ENCODE results near the gene ANKFN1. TPM values are rescaled to one million over a fixed set of nuclear protein-coding genes. Genes with fewer than 3 reads are reported as not detected.

Gene ANKFN1
- total RNA-seq, 1 experiment from 2014 or later = not detected

- Histone ChIP-seq H3K9me3 (ENCODE audit: low read depth, low read length, poor library complexity, severe bottlenecking) (no peaks in the 10 kb centered on the region), H3K27me3 (replicated peaks; ENCODE audit: insufficient read depth, low read depth, low read length, poor library complexity) (no peaks in the 10 kb centered on the region), H3K4me1 (ENCODE audit: insufficient read depth, low read length, poor library complexity, severe bottlenecking) (no peaks in the 10 kb centered on the region), H3K36me3 (ENCODE audit: insufficient read depth, low read length, poor library complexity, severe bottlenecking) (no peaks in the 10 kb centered on the region), H3K4me3 (ENCODE audit: low read depth, low read length, poor library complexity, severe bottlenecking) (no peak overlapping the region), H3K27ac (ENCODE audit: low read depth, low read length, poor library complexity, severe bottlenecking) (no peak overlapping the region)
- POLR2A ChIA-PET (ENCODE audit: low non-redundant PET) = no interaction called here
- DNase-seq (ENCODE audit: low spot score) = no peak
- CTCF ChIA-PET = no interaction called here
- intact Hi-C loops (cut with micrococcal nuclease; ENCODE audit: unreplicated experiment) = no loop called here
- TF ChIP-seq CTCF (conservative IDR thresholded peaks at IDR 0.05; ENCODE audit: low read depth, low read length) (no peak), EZH2 (IDR thresholded peaks at IDR 0.05; ENCODE audit: borderline replicate concordance, low read depth, low read length, poor library complexity, severe bottlenecking) (no peak)
- no TSS peak for BruUV-seq (replicated peaks)
Observed at GRCh38 chr17:56182081-56182480, 28.8 kb downstream of the ANKFN1 start.

- Histone ChIP-seq H3K4me3 (ENCODE audit: low read depth, low read length, poor library complexity, severe bottlenecking) (no peak overlapping the region), H3K27ac (ENCODE audit: low read depth, low read length, poor library complexity, severe bottlenecking) (no peak overlapping the region), H3K36me3 (ENCODE audit: insufficient read depth, low read length, poor library complexity, severe bottlenecking) (no peaks in the 10 kb centered on the region), H3K27me3 (replicated peaks; ENCODE audit: insufficient read depth, low read depth, low read length, poor library complexity) (no peaks in the 10 kb centered on the region), H3K4me1 (ENCODE audit: insufficient read depth, low read length, poor library complexity, severe bottlenecking) (no peaks in the 10 kb centered on the region), H3K9me3 (ENCODE audit: low read depth, low read length, poor library complexity, severe bottlenecking) (no peaks in the 10 kb centered on the region)
- intact Hi-C loops (cut with micrococcal nuclease; ENCODE audit: unreplicated experiment) = no loop called here
- no peak for DNase-seq (ENCODE audit: low spot score)
- ChIA-PET POLR2A (ENCODE audit: low non-redundant PET) (no interaction called here), CTCF (no interaction called here)
- TF ChIP-seq EZH2 (IDR thresholded peaks at IDR 0.05; ENCODE audit: borderline replicate concordance, low read depth, low read length, poor library complexity, severe bottlenecking) = no peak
- no peak for TF ChIP-seq CTCF (conservative IDR thresholded peaks at IDR 0.05; ENCODE audit: low read depth, low read length)
- BruUV-seq (replicated peaks) = no TSS peak
Observed at GRCh38 chr17:56184650-56185049, 31.4 kb downstream of the ANKFN1 start.

- DNase-seq (ENCODE audit: low spot score) = no peak
- Histone ChIP-seq H3K4me3 (ENCODE audit: low read depth, low read length, poor library complexity, severe bottlenecking) (no peak overlapping the region), H3K4me1 (ENCODE audit: insufficient read depth, low read length, poor library complexity, severe bottlenecking) (no peaks in the 10 kb centered on the region), H3K27ac (ENCODE audit: low read depth, low read length, poor library complexity, severe bottlenecking) (no peak overlapping the region), H3K36me3 (ENCODE audit: insufficient read depth, low read length, poor library complexity, severe bottlenecking) (no peaks in the 10 kb centered on the region), H3K27me3 (replicated peaks; ENCODE audit: insufficient read depth, low read depth, low read length, poor library complexity) (no peaks in the 10 kb centered on the region), H3K9me3 (ENCODE audit: low read depth, low read length, poor library complexity, severe bottlenecking) (no peaks in the 10 kb centered on the region)
- intact Hi-C loops (cut with micrococcal nuclease; ENCODE audit: unreplicated experiment) = no loop called here
- ChIA-PET POLR2A (ENCODE audit: low non-redundant PET) (no interaction called here), CTCF (no interaction called here)
- TF ChIP-seq CTCF (conservative IDR thresholded peaks at IDR 0.05; ENCODE audit: low read depth, low read length) (no peak), EZH2 (IDR thresholded peaks at IDR 0.05; ENCODE audit: borderline replicate concordance, low read depth, low read length, poor library complexity, severe bottlenecking) (no peak)
- BruUV-seq (replicated peaks) = no TSS peak
Observed at GRCh38 chr17:56185491-56186221, 32.4 kb downstream of the ANKFN1 start.

All from A673 (cell line).